ENCODE measurements around the gene TNS3. TPM values are rescaled to one million over a fixed set of nuclear protein-coding genes. Genes with fewer than 3 reads are reported as not detected.

TNS3 gene
- total and polyA plus RNA-seq, 2 donors (not counting 1 experiment from before 2014, with no cell fraction given): 11.4 to 77.5 TPM

- Histone ChIP-seq H3K79me2 (ENCODE audit: control insufficient read depth, insufficient read depth, low read length) (no peaks in the 10 kb centered on the region), H3K4me1 (ENCODE audit: control insufficient read depth in 2 of 2, insufficient read depth in 2 of 2, low read length in 2 of 2) (peaks cover 30 to 38% of the 10 kb centered on the region in 2 donors), H3K27me3 (replicated peaks in 1 of 4; ENCODE audit: control extremely low read depth in 1 of 4, control insufficient read depth in 3 of 4, insufficient read depth in 4 of 4, low read length in 3 of 4) (no peaks in the 10 kb centered on the region), H3K9me3 (ENCODE audit: control extremely low read depth in 1 of 3, control insufficient read depth in 2 of 3, insufficient read depth in 1 of 3, low read length in 2 of 3) (peaks cover 1 to 30% (median 16%) of the 10 kb centered on the region in 3 donors), H4K20me1 (ENCODE audit: control insufficient read depth, insufficient read depth, low read length, poor library complexity, severe bottlenecking) (no peaks in the 10 kb centered on the region), H3K9ac (ENCODE audit: low read length) (peak overlapping the region; percentile 10), H2AFZ (ENCODE audit: insufficient read depth, low read depth, low read length, poor library complexity, severe bottlenecking) (peak overlapping the region; percentile 2), H3K27ac (ENCODE audit: low read length in 2 of 2) (peak overlapping the region; percentile 57 to 63), H3K4me3 (ENCODE audit: control extremely low read depth in 1 of 5, extremely low read depth in 1 of 5, insufficient read depth in 1 of 5, low read depth in 2 of 5, low read length in 4 of 5) (no peak overlapping the region), H3K36me3 (replicated peaks in 1 of 2; ENCODE audit: control extremely low read depth in 1 of 2, control insufficient read depth in 1 of 2, extremely low read depth in 1 of 2, insufficient read depth in 2 of 2, low read length in 1 of 2) (no peaks in the 10 kb centered on the region), H3K4me2 (replicated peaks; ENCODE audit: low read depth, low read length, poor library complexity, severe bottlenecking) (peak overlapping the region; percentile 76)
- Mint-ChIP-seq H3K4me3 (peak overlapping the region; percentile 74), H3K27ac (peak overlapping the region; percentile 88), H3K4me1 (peaks cover 49% of the 10 kb centered on the region), H3K9me3 (ENCODE audit: insufficient read depth) (peaks cover 3% of the 10 kb centered on the region), H3K27me3 (no peaks in the 10 kb centered on the region)
- 0% methylated on average over 1 of the region's 2 CpGs for WGBS (ENCODE audit: insufficient coverage)
- TF ChIP-seq EZH2 (IDR thresholded peaks at IDR 0.05; ENCODE audit: borderline replicate concordance, insufficient read depth, low read depth, low read length, poor library complexity, severe bottlenecking): no peak
- TF ChIP-seq CTCF (IDR thresholded peaks at IDR 0.05): no peak
- CTCF ChIA-PET: interaction anchor here (0.9 to 1.9 kb wide), 12 partner anchors 9 to 218 kb away, joined by 3 to 7 read pairs (median 4); partner anchors contain the start of gene TNS3
- intact Hi-C loops (cut with micrococcal nuclease): loop anchor here (1.0 to 10.0 kb wide), 5 partner anchors 27 to 127 kb away; no protein-coding TSS in a partner anchor
- DNase-seq (no peak), ATAC-seq (ENCODE audit: low read depth) (no peak)
- POLR2A ChIA-PET: interaction anchor here (0.6 to 2.2 kb wide), 4 partner anchors 20 to 143 kb away, joined by 5 to 25 read pairs (median 6); partner anchors contain the start of gene TNS3
These were observed 20.0 kb upstream of the TNS3 start for GRCh38 chr7:47601881-47602249.

Measured in B cell (primary cell).